ENCODE data around the gene CACNA1C.

- no peak for TF ChIP-seq EZH2 (IDR thresholded peaks at IDR 0.05; ENCODE audit: borderline replicate concordance, insufficient read depth, low read depth, low read length, poor library complexity, severe bottlenecking)
- no peak for TF ChIP-seq CTCF (IDR thresholded peaks at IDR 0.05)
Observed at GRCh38 chr12:2068653-2069052, 15.9 kb downstream of the CACNA1C start.

Measured in B cell (primary cell).